HG02678 (cell line): ENCODE data around the gene RNF166.

Experiments used
- ATAC-seq: cut with Tn5 transposase; IDR thresholded peaks from one replicate; pipeline ENCODE4 v1.9.1; 2021; ENCODE audit warnings: mild to moderate bottlenecking, moderate library complexity; ENCODE audit not compliant: unreplicated experiment

RNF166 gene

DNA sequence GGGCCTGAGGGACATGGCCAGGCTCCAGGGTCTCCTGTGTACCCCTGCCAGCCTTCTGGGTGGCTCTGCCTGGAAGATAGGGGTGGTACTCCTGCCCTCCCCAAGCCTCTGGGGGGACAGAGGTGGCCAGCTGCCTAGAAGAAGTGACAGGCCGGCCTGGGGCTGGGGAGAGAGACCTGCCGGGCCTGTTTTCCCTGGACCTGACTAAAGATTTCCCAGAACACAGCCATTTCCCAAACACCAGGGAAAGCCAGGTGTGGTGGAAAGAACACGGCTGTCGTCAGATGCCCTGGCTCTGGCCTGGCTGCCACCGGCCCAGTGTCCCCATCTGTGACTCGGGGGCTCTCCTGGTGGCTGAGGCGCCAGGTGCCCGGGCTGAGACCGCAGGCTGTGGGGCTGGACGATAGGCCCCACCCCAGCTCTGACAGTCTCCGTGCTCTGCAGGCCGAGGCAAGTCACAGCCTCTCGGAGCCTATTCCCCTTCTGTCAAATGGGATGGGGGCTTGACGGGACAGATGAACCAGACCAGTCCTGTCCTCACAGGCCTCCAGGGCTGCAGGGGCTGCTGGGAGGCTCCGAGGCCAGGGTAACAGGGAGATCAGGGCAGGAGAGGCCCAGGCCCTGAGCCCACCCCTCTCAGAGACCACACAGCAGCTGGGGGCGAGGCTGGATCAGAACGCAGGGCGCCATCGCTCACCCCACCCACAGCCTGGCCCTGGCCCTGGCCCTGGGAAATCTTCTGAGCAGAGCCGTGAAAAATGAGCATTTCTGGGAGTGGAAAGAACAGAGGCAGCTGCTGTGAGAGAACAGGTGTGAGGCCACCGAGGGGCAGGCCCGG, 33.1 kb upstream of the RNF166 start:
- ATAC-seq: no peak

DNA sequence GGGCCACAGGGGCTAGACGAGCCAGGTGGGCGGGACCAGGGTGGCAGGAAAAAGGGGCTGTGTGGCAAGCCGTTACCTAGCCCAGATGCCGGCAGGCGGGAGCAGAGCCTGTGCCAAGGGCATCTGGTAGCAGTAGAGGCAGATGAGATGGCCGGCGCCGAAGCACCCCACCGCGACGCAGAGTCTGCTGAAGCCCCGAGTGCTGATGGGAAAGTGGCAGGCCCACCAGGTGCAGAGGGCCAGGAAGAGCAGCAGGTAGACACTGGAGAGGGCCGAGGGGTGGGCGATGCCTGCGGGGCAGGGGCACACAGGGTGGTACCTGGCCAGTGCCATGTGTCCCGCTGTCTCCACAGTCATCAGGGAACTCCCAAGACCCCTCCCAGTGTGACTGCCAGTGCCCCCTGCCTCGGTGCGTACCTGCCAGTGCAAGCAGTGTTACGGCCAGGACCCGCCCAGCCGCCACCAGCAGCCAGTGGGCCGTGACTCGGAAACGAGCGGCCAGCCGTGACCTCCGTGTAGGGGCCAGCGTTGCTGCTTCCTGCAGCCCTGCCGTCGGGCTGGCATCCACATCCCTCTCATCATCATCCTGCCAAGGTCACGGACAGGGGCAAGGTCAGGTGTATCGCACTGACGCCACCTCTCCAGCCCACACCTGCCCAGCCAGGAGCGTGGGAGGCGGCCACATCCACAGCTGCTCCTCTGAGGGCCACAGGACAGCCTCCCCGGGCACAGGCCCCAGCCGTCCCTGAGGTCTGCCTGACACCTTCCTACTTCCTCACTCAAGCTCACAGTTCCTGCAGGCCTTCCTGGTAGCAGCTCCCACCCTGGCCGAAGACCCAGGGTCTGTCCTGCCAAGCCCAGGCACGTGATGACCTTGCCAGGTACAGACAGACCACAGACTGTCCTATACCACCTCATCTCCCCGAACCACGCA, 32.2 kb upstream of the RNF166 start:
- no peak for ATAC-seq

DNA sequence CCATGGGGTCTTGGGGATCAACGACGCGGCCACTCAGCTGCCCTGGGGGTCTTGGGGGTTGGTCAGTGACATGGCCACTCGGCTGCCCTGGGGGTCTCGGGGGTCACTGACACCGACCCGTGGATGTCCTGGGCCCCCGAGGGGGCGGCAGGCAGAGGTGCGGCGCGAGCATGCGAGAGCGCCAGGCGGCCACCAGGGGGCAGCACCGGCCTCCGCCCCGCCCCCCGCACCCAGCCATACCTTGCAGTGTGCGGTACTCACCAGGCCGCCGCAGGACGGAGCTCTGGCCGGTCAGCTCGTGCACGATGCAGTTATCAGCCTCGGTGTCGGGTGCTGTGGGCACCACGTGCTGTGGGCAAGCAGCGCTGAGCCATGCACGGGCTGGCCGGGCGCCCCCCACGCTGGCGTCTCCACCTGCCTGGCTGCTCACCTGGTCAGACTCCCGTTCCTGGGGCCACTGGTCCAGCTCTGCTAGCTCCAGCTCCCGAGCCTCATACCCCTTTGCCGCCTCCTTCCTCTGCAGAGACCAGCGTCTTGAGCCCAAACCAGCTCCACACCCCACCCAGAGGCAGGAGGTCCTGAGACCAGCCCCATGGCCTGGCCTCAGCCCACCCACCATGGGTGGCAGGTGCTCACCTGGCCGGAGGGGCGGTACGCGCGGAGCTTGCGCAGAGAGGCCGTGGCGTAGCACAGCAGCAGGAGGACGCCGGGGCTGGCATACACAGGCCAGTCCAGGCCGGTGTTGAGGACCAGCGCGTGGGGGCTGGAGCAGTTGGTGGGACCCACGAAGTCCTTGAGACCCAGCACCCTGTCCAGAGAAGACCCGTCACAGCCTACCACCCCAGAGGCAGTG, 31.3 kb upstream of the RNF166 start:
- no peak for ATAC-seq

DNA sequence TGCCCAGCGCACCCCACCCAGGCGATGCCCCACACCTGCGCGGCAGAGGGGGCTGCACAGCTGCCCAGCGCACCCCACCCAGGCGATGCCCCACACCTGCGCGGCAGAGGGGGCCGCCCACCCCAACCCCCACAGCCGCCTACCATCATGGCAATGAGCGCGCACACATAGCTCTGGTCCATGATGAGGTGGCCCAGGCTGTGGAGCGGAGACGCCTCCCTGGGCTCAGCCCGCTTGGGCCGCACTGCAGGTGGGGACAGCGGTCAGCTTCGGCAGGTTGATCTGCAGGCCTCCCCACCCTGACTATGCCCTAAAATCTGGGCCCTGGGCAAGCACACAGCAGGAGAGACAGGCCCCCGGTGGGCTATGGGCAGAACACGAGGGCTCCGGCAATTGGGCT, 30.3 kb upstream of the RNF166 start:
- ATAC-seq: no peak

DNA sequence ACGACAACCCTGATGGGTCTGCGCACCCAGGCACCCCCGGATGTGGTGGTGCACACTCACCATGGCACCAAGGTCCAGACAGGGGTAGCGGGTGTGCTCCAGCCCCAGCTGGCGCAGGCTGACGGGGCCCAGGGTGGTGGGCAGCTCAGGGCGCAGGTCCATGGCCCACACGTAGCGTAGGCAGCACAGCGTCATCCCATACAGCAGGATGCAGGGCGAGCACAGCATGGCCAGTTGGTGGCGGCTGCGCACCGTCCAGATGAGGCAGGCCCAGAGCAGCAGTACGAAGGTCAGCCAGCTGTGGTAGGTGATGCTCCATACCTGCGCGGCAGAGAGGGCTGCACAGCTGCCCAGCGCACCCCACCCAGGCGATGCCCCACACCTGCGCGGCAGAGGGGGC, 29.9 kb upstream of the RNF166 start:
- ATAC-seq: no peak

DNA sequence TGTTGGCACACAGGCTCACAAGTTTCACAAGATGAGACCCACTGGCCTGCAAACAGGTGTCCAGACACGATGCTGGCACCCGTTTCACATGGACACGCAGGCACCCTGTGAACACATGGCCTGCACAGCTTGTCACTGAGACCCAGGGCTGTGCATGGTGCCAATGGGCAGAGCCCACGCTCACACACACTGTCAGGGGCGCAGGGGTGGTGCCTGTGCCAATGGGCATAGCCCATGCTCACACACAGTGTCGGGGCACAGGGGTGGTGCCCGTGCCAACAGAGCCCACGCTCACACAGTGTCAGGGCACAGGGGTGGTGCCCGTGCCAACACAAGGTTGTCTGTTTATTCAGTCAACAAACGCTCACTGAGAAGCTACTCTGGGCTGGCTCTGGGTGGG, 29.4 kb upstream of the RNF166 start:
- no peak for ATAC-seq

DNA sequence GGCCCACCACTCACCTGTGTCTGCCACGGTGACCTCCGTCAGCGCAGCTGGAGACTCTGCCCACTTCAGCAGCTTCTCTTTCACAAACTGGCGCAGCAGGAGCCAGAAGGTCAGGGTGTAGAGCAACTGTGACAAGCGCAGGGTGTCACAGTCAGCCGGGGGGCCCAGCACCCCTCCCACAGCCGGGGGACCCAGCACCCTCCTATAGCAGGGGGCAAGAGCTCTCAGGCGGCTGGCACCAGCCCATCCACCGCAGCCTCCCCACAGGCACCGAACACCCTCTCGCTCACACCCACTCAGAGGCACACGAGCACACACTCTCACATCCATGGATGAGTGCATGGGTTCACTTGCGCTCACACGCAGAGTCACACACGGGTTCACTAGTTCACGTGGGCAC, 28.9 kb upstream of the RNF166 start:
- no peak for ATAC-seq

DNA sequence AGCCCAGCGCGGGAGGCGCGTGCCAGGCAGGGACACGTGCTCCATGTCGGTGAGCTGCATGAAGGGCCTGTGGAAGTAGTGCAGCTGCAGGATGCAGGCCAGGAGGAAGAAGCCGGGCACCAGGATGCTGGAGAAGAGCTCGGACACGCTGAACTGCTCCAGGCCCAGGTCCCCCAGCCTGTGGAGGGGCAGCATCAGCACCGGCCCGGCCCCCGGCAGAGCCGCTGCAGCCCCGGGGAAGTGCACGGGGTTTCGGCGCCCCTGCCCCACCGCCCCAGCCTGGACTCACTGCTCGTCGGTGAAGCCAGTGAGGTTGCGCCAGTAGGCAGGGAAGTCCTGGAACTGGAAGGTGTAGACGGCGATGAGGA, 28.1 kb upstream of the RNF166 start:
- no peak for ATAC-seq

DNA sequence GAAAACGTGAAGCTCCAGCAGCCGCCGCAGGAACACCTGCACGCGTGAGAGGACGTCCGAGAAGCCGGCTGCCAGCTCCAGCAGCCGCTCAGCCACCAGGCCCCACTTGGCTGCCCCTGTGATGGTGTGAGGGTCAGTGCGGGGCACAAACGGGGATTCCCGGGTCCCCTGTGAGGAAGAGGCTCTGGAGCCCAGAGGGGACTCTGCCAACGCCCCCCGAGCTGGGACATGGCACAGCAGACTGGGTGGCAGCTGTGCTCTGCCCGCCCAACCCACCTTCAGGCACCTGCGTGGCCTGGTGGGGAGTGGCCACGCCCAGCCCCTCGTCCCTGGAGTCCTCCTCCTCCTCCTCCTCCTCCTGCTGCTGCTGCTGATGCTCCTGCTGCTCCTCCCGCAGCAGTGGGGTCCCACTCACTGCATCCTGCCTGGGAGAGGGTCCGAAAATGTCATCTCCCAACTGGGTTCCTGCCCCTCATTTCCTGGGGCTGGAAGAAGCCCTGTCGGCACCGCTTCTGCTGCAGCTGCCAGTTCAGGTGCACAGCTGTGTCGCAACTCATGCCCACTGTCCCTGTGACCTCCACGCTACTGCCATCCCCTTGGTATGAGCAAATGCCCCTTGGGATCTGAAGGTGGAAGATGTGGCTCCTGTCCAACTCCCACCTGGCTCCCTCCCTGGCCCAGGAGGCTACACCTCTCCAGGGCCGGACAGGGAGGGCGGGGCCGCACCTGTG, 27.6 kb upstream of the RNF166 start:
- no peak for ATAC-seq

DNA sequence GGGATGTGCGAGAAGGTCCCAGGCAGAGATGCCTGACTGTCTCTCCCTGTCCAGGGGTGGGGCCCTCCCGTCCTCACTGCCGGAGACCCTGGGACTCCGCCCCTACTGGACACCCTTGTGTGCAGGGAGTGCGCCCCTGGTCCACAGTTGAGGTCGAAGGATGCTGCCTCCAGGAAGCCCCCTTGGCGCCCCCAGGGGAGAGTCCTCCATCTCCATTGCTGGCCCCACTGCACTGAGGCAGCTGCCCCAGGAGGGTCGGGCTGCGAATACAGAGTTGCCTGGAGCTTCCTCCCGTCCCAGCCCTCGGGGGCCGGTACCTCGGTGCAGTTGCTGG, 26.7 kb upstream of the RNF166 start:
- ATAC-seq: no peak

DNA sequence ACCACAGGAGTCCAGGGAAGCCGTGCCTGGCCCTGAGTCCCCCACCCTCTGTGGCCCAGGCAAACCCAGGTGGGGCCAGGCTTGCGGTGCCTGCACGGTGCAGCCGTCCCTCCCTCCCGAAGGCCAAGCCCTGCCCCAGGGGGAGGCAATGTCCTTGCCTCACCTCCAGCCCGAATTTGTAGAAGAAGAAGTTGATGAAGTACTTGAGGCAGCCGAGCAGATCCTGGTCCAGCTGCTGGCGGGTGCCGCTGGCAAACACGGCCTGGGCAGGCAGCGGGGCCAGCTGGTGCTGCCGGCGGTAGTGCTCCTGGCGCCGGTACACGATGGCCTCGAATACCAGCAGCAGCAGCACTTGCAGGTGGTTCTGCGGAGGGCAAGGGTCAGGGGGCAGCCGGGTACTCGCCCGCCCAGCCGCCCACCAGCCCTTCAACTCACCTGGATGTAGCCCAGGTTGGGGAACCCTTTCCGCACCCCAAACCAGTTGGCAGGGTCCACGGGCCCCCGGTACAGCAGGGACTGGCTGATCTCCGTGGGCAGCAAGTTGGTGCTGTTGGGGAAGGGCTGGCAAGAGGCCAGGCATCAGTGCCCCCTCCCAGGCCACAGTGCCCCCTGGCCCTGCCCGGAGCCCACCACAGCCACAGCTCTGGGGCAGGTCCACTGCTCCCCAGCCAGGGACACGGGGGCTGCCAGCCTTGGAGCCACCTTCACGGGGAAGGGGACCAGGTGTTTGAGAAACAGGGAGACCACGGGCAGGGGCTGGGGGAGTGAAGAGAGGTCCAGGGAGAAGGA, 26.2 kb upstream of the RNF166 start:
- no peak for ATAC-seq

DNA sequence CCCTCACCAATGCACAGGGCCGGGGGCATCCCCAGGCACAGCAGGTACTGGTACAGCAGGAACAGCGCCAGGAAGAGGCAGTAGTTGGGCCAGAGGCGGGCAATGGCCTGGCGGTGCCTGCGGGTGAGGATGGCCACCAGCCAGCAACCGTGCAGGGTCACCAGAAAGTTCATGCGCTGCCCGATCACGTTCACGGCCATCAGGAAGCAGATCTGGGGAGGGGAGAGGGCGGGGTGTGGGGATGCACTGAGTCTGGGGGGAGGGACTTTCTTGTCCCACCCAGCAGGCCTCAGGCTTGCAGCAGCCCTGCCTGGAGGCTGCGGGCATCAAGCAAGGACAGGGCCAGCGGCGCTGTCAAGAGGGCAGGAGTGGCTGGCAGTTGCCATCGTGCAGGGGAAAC, 25.5 kb upstream of the RNF166 start:
- no peak for ATAC-seq

DNA sequence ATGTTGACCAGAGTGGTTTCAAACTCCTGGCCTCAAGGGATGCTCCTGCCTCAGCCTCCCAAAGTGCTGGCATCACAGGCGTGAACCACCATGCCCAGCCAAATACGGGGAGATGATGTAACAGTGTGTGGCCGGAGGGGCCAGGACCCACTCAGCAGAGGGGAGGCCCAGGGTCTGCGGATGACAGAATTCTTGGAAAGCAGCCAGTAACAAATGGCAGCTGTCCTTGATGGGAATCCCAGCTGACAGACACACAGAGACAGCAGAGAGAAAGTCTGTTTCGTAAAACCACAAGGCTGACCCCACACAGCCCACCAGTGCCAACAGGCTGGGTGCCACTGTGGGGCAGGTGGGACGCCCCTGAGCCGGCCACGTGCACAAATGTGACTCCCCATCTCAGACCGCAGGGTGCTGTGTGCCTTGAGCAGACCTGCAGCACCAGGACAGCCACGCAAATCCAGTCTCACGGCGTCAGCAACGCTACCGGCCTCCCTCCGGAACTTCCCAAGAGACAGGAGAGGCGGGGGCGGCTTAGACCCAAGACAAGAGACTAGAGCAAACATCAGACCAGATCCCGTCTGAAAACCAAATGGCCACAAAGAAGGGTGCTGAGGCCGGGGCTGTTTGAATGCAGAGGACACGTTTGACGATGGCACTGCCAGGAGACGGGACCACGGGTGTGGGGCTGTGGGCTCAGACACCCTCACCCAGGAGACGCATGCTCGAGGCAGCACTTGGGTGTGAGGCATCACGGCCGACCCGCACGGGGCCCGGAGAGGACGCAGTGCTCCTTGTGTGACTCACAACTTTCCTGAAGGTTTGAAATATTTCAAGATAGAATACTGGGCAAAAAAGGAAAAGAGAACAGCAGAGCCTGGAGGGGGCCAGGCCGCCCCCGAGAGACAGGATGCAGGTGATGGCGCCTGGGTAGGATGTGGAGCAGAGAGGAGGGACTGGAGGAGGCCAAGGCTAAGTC, 24.7 kb upstream of the RNF166 start:
- no peak for ATAC-seq

DNA sequence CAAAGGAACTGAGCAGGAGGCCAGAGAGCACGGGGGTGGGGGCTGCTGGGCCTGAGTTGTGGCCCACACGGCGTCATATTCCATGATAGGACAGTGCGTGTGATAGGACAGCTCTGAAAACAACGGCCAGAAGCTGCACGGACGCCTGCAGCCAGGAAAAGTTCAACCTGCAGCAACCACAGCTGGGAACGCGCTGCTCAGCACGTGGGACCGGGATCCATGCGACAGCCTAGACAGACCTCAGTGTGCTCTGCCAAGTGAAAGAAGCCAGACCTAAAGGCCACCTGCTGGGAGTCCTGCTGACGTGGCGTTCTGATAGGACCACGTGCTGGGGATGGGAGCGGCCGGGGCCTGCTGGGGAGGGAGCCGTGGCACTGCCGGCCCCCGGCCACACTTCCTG, 21.7 kb upstream of the RNF166 start:
- ATAC-seq: no peak

DNA sequence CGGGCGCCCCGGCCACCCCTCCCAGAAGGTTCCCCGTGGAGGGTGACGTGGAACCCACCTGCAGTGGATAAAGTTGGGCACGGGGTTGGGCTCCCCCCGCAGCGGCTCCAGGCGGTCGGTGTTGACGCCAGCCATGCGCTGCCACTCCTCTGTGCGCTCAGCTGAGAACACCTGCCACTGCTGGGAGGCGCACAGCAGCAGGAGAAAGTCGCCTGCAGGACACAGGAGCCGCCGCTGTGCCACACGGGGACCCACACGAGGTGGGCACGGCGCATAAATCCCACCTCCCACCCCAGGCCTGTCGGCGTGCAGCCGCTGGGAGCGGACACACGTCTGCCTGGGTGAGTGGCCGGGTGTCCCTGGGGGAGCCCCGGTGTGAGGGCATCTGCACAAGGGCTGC, 20.8 kb upstream of the RNF166 start:
- no peak for ATAC-seq

DNA sequence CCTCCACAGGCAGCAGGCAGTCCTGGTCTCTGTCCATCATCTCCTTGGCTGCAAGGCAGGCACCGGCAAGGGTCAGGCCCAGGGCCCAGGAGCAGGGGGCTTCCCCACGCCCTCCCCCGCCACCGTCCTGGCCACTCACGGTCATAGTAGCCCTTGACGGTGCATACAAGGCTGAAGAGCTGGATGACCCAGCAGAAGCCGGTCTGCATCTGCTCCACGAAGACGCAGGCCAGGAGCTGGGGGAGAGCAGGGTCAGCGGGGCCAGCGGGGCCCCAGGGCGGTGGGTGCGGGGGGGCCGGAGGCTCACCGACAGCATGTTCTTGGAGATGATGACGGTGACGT, 20.2 kb upstream of the RNF166 start:
- ATAC-seq: no peak

DNA sequence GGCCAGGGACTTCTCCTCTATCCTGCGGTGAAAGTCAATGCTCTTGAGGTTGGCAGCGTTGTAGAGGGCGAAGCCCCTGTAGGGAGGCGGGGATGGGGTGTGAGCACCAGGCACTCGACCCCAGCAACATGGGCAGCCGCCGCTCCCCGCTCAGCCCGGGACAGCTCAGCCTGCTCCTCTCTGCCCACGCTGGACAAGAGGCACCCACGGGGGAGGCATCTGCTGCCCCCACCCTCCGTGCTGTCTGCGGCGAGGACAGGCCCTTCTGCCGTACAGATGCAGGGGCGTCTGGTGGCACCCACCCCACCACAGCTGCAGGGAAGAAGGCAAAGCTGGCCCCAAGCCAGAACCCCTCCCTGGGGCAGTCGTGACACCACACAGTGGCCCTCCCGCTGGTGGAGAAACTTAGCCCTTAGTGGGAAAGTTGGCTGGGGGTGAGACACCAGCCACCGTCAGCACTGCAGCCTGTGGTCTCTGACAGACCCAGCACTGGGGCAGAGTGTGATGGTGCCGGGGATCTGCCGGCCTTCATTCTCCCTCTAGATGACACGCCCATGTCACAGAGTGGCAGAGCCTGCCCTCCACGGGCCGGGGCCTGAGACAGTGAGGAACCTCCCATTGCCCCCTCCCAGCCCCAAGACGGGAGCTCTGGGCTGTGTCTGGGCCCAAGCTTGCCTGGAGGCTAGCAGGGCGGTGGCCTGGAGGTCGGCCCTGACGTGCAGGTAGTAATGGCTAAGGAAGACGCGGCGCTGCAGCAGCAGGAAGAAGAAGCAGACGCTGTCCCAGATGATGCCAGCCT, 19.6 kb upstream of the RNF166 start:
- ATAC-seq: no peak
